ENCODE results near the gene ORAI2.
"Not testable (repeated sequence)": the region's sequence is repeated elsewhere in the genome, so short reads cannot be mapped to it uniquely, and the experiment has no call there.

ORAI2 gene
- 34.3 reads per million, percentile 59 among the genes with 10 or more reads in this experiment for total RNA-seq

GRCh38 chr7:102433219-102434038, at the start of gene ORAI2:
Gene ORAI2, plus strand, starts transcription at chr7:102433575. Its CDS starts 5,382 bp downstream, at chr7:102438957.
- DNase-seq, result peak; percentile 88

DNA sequence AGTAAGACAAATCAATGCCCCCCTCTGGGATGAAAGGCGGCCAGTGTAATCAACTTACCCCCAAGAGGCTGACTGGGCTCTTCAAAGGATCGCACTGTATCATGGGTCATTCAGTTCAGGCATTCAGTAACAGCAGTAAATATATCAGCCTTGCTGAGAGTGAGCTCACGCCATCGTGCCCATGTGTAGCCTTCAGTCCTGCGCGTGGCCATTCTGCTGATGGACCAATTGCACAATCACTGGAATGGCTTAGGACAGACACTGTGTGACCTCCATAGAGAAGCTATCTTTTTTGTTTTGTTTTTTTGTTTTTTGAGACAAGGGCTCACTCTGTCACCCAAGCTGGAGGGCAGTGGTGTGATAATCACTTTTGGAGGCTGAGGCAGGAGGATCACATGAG, 46.3 kb upstream of the ORAI2 start:
- DNase-seq, result no peak

GRCh38 chr7:102389810-102390209, 43.6 kb upstream of the ORAI2 start:
- DNase-seq, result no peak

DNA sequence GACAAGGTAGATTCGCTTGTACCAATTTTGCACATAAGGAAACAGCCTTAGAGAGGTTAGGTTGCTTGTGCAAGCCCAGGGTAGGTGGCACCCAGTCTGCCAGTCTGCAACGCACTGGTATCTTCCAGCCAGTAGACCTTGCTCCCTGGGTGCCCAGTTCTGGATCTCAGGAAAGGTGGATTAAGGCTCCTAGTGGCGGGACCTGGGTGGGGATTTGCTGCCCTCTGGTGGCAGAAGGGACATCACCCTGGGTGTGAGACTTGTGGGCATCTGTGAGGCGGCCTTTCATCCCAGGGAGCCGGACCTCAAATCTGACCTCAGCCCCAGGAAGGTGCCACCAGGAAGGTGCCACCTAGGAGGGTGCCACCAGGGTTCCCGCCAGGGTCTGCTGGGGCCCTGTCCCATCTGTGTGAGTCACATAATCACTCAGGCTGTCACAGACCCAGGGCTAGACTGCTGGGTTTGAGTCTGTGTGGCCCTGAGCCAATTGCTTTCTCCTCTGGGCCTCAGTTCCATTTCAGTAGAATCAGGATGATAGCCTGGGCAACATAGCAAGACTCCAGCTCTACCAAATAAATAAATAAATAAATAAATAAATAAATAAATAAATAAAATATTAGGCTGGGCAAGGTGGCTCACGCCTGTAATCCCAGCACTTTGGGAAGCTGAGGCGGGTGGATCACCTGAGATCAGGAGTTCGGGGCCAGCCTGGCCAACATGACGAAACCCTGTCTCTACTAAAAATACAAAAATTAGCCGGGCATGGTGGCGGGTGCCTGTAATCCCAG, 42.5 kb upstream of the ORAI2 start:
- peak; percentile 70 for DNase-seq

GRCh38 chr7:102392330-102392729, 41.0 kb upstream of the ORAI2 start:
- DNase-seq, result no peak

GRCh38 chr7:102393467-102393866, 39.9 kb upstream of the ORAI2 start:
- no peak for DNase-seq

DNA sequence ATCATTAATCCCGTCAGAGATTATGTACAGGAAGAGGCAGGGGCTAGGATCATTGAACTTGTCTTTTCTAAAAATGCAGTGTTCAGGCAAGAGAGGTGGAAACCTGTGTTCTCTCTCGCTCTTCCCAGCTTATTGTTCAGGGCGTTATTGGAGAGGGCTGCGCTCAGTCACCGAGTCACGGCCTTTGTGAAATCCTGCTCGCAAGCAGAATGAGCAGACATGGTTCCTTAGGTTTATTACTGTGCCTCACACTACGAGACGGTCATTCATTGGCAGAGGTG, 37.8 kb upstream of the ORAI2 start:
- DNase-seq, result no peak

- peak; percentile 89 for DNase-seq
Observed at GRCh38 chr7:102395873-102396709, 37.3 kb upstream of the ORAI2 start, which contains the start of gene PRKRIP1. Gene PRKRIP1, plus strand, starts transcription at chr7:102396363. Its CDS starts 49 bp downstream, at chr7:102396412.

- no peak for DNase-seq
Observed at GRCh38 chr7:102396710-102397019, 36.7 kb upstream of the ORAI2 start.

GRCh38 chr7:102398543-102398942, 34.8 kb upstream of the ORAI2 start:
- DNase-seq, result no peak

GRCh38 chr7:102400360-102400759, 33.0 kb upstream of the ORAI2 start:
- no peak for DNase-seq

DNA sequence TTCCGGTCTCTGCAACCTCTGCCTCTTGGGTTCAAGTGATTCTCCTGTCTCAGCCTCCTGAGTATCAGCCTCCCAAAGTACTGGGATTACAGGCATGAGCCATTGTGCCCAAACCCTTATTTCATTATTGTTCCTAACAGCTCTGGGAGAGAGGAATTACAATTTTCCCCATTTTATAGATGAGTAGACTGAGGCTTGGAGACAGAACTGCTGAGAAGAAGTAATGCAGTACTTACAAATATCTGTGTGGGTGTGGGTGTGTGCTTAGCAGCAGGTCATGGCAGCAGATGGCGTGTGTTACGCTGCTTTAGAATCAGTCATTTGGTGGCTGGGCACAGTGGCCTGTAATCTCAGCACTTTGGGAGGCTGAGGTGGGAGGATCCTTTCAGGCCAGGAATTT, 29.8 kb upstream of the ORAI2 start:
- DNase-seq, result no peak

GRCh38 chr7:102404005-102404861, 29.1 kb upstream of the ORAI2 start:
- DNase-seq, result peak; percentile 50

- not testable (repeated sequence) for DNase-seq
Observed at GRCh38 chr7:102404862-102405188, 28.6 kb upstream of the ORAI2 start.

DNA sequence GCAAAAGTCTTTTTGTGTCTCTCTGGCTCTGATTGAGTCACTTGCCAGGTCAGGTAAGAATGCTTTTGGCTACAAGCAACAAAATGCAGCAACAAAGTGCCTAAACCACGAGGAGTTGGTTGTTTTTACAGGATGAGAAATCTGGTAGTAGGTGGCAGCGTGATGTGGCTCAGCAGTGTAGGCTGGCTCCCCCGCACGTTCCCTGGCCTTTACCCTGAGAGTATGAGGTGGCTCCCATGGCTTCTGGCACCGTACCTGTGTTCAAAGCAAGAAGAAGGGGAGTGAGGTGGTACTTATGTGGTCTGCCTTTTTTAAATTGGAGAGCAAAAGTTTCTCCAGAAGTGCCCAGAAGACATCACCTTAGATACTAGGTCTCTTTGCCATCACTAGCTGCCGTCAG, 25.5 kb upstream of the ORAI2 start:
- no peak for DNase-seq

DNA sequence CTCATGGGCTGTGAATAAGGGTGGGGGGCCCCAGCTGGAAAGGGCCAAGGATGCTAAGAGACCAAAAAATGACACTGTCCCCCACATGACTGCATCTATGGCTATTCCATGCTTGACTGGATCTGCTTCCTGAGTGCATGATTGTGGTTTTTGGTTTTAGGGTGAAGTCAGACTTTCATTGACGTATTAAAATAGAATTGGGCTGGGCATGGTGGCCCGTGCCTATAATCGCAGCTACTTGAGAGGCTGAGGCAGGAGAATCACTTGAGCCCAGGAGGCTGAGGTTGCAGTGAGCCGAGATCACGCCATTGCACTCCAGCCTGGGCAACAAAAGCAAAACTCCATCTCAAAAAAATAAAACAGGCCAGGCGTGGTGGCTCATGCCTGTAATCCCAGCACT, 24.8 kb upstream of the ORAI2 start:
- DNase-seq, result not testable (repeated sequence)

DNA sequence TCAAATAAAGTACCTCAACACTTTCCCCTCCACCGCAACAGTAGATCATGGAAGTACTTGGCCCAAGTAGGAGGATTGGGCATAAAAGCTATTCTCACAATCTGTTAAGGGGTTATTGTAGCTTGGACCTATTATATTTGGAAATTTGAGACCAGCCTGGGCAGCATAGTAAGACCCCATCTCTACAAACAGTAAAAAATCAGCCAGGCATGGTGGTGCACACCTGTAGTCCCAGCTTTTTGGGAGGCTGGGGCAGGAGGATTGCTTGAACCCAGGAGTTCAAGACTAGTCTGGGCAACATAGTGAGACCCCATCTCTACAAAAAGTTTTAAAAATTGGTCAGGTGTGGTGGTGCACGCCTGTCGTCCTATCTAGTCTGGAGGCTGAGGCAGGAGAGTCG, 24.0 kb upstream of the ORAI2 start:
- no peak for DNase-seq

DNA sequence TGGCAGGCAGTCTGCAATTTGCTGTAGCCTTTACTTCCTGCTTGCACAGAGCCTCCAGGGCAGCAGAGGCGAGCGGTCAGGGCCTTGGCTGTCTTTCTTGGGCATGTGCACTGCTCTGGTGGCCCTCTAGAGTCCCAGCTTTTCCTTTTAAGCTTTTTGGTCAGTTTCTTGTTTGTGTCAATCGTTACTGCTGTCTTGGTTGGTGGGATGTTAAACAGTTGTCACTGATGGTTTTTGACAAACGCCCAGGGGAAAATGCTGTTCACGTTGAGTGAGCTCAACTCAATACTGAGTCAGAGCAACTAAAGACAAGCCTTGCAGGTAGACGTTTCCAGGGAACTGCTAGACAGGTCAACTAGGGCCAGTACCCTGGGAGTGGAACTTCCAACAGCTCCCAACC, 23.3 kb upstream of the ORAI2 start:
- DNase-seq, result no peak

DNA sequence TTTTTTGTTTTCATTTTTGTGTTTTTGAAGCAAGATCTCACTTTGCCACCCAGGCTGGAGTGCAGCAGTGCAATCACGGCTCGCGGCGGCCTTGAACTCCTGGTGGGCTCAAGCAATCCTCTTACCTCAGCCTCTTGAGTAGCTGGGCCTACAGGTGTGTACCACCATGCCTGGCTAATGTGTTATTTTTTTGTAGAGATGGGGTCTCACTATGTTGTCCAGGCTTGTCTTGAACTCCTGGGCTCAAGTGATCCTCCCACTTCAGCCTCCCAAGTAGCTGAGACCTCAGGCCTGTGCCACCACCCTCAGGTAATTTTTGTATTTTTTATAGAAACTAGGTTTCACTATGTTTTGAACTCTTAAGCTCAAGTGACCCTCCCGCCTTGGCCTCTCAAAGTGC, 22.5 kb upstream of the ORAI2 start:
- no peak for DNase-seq

DNA sequence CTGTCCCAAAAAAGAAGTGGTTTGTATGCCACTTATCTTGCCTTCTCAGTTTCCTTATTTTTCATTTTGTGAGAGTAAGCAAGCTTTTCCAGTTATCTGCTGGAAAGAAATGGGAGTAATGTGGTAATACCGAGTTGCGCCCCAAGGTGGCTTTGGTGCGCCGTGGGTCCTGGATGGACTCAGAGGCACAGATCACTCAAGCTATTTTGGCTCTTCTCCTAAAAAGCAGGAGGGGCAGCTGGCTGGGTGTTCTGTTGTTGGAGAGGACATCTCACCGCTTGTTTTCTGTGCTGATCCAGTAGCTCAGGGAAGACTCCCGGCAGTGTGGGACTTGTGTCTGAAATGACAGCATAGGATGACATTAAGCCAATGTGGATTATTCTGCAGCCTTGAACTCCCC, 20.8 kb upstream of the ORAI2 start:
- DNase-seq, result peak; percentile 23

- DNase-seq, result no peak
Observed at GRCh38 chr7:102413091-102413490, 20.3 kb upstream of the ORAI2 start.

- no peak for DNase-seq
Observed at GRCh38 chr7:102413611-102414010, 19.8 kb upstream of the ORAI2 start.

All from effector CD4-positive, alpha-beta T cell (primary cell).